Mesodermal cell (in vitro differentiated cells): ENCODE measurements around the gene EXOSC5.
"Not testable (repeated sequence)": the region's sequence is repeated elsewhere in the genome, so short reads cannot be mapped to it uniquely, and the experiment has no call there.

Experiments used
- H3K27ac ChIP-seq: 2 replicates; pipeline ENCODE4 v1.7.0; 2013; ENCODE audit warnings: mild to moderate bottlenecking, low read depth, low read length, moderate library complexity; ENCODE audit not compliant: severe bottlenecking
- H3K36me3 ChIP-seq: 2 replicates; pipeline ENCODE4 v1.7.1; 2013; ENCODE audit warnings: mild to moderate bottlenecking, low read length, moderate library complexity; ENCODE audit not compliant: control insufficient read depth, insufficient read depth
- H3K4me1 ChIP-seq: one replicate; pipeline ENCODE4 v1.7.1; 2013; ENCODE audit warnings: mild to moderate bottlenecking, low read length; ENCODE audit not compliant: insufficient read depth, control insufficient read depth, poor library complexity, severe bottlenecking
- H3K4me3 ChIP-seq: 2 replicates; pipeline ENCODE4 v1.7.0; 2013; ENCODE audit warnings: low read length, control low read depth, mild to moderate bottlenecking; ENCODE audit not compliant: insufficient read depth, poor library complexity, severe bottlenecking; ENCODE audit errors: extremely low read depth
- H3K9me3 ChIP-seq: 2 replicates; pipeline ENCODE4 v1.7.1; 2013; ENCODE audit warnings: mild to moderate bottlenecking, low read length, moderate library complexity; ENCODE audit not compliant: control insufficient read depth
- WGBS, 2 experiments: methylation state at CpG; one replicate each; pipeline ENCODE4 v1.1.5; 2013; ENCODE audit warnings: missing lambda C conversion rate in 2 of 2; ENCODE audit not compliant: insufficient coverage in 2 of 2; 5-methylcytosine and 5-hydroxymethylcytosine counted together

Gene EXOSC5

DNA sequence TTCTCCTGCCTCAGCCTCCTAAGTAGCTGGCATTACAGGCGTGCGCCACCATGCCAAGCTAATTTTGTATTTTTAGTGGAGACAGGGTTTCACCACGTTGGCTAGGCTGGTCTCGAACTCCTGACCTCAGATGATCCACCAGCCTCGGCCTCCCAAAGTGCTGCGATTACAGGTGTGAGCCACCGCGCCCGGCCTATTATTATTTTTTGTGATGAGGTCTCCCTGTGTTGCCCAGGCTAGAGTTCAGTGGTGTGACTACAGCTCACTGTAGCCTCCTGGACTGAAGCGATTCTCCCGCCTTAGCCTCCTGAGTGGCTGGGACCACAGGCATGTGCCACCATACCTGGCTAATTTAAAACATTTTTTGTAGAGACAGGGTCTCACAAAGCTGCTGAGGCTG is 38.2 kb upstream of the EXOSC5 start:
- 95 to 96% methylated on average over 10 to 11 of the region's 11 CpGs for WGBS, 2 experiments
- not testable (repeated sequence) for H3K4me3 ChIP-seq, H3K27ac ChIP-seq, H3K9me3 ChIP-seq
- Histone ChIP-seq H3K4me1 (peaks cover 12% of the 10 kb centered on the region), H3K36me3 (peaks cover 44% of the 10 kb centered on the region)

GRCh38 chr19:41434450-41434849 is 37.3 kb upstream of the EXOSC5 start:
- Histone ChIP-seq H3K4me3 (no peak overlapping the region), H3K4me1 (peaks cover 12% of the 10 kb centered on the region), H3K9me3 (no peaks in the 10 kb centered on the region), H3K27ac (no peak overlapping the region), H3K36me3 (peaks cover 45% of the 10 kb centered on the region)
- 92 to 98% methylated on average over 4 to 5 of the region's 5 CpGs for WGBS, 2 experiments

GRCh38 chr19:41433171-41433570 is 36.0 kb upstream of the EXOSC5 start:
- Histone ChIP-seq H3K9me3 (no peaks in the 10 kb centered on the region), H3K4me3 (no peak overlapping the region), H3K36me3 (peaks cover 55% of the 10 kb centered on the region), H3K4me1 (peaks cover 14% of the 10 kb centered on the region), H3K27ac (peak overlapping the region; percentile 41)
- 92 to 97% methylated on average over 17 to 18 of the region's 18 CpGs for WGBS, 2 experiments

DNA sequence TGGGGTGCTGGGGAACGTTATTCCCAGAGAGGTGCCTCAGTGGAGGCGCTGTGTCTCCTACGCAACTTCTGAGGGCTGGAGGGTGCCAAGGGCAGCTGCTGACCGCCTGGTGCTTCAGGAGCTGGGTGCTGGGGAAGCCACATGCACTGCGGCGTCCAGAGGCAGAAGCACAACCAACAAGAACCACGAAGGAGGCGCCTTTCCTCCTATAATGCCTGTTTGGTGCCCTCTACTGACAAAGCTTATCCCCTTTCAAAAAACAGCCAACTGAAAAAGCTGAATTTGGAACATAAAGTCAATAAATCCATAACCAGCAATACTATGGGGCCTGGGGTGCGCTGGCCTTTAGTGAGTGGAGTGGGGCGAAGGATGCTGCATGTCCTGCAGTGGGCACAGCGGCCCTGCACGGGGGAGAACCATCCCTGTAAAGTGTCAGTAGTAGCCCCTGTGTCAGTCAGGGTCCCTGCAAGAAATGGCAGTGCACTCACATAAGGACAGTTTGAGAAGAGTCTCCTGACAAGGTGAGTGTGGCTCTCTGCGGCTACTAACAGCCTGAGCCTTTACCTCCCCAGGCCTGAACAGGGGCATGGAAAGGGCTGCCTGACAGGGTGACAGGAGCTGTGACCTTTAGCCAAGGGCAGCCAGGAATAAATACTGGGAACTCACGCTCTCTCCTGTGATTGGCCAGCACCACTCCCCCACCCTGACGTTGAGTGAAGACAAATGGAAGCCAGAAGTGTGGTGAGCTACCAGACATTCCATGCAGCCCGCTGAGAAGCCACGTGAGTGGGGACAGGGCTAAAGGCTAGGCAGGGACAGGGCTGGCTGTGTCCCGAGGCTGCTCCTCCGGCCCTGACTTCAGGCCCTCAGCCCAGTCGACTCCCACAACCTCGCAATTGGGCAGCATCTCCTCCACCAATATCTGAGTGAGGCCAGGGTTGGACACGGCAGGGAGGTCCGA is 34.5 kb upstream of the EXOSC5 start:
- peaks cover 25% of the 10 kb centered on the region for H3K4me1 ChIP-seq
- H3K36me3 ChIP-seq = peaks cover 45% of the 10 kb centered on the region
- H3K4me3 ChIP-seq = no peak overlapping the region
- no peaks in the 10 kb centered on the region for H3K9me3 ChIP-seq
- 84 to 90% methylated on average over 18 to 21 of the region's 23 CpGs for WGBS, 2 experiments
- peak overlapping the region; percentile 36 for H3K27ac ChIP-seq

GRCh38 chr19:41430922-41431321 is 33.8 kb upstream of the EXOSC5 start:
- no peak overlapping the region for H3K4me3 ChIP-seq
- WGBS, 2 experiments = 86 to 100% methylated on average over 3 to 6 of the region's 6 CpGs
- no peaks in the 10 kb centered on the region for H3K9me3 ChIP-seq
- H3K4me1 ChIP-seq = peaks cover 29% of the 10 kb centered on the region
- no peak overlapping the region for H3K27ac ChIP-seq
- H3K36me3 ChIP-seq = peaks cover 37% of the 10 kb centered on the region

GRCh38 chr19:41428481-41428859 is 31.3 kb upstream of the EXOSC5 start:
- Histone ChIP-seq H3K36me3 (peaks cover 49% of the 10 kb centered on the region), H3K4me3 (no peak overlapping the region), H3K9me3 (no peaks in the 10 kb centered on the region), H3K27ac (no peak overlapping the region), H3K4me1 (peaks cover 29% of the 10 kb centered on the region)
- WGBS, 2 experiments = 80% methylated on average over 1 of the region's 1 CpG; no CpG with 5 or more reads in 1 of the 2 experiments

DNA sequence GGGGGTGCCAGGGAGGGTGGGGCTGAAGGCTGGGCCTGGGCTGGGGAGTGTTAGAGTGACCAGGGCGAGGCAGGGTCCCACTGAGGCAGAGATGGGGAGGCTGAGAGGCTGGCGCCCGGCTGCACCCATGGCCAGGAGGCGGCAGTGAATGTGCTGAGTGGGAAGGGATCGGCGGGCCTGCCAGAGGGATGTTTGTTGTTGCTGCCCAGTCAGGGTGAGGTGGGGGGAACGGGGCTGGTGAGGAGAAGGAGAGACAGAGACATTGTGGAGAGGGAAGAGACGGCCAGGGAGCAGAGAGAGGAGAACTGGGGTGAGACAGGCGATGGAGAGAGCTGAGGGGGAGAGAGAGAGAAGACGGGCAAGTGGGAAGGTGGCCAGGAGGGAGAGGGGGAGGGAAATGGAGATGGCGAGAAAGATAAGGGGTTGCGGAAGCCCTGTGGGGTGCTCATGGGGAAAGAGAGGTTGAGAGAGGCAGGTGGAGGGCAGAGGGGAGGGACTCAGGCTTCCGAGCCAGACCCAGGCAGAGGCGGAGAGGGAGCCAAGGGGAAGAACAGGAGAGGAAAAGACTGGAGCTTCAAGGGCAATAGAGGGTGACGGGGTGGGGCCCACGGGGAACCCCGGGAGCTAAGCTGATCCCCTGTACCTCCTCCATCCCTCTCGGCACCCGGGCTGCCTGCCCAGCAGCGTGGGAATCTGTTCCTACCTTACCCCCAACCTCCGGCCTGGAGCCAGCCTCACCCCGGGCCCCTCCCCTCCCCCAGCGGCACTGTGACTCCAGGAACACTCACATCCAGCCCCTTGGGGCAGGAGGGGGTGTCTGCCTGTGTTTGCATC is 30.7 kb upstream of the EXOSC5 start:
- peak overlapping the region; percentile 36 for H3K27ac ChIP-seq
- peaks cover 48% of the 10 kb centered on the region for H3K36me3 ChIP-seq
- peaks cover 26% of the 10 kb centered on the region for H3K4me1 ChIP-seq
- 25 to 30% methylated on average over 14 to 17 of the region's 23 CpGs for WGBS, 2 experiments
- H3K4me3 ChIP-seq = peak overlapping the region; percentile 37
- H3K9me3 ChIP-seq = no peaks in the 10 kb centered on the region

DNA sequence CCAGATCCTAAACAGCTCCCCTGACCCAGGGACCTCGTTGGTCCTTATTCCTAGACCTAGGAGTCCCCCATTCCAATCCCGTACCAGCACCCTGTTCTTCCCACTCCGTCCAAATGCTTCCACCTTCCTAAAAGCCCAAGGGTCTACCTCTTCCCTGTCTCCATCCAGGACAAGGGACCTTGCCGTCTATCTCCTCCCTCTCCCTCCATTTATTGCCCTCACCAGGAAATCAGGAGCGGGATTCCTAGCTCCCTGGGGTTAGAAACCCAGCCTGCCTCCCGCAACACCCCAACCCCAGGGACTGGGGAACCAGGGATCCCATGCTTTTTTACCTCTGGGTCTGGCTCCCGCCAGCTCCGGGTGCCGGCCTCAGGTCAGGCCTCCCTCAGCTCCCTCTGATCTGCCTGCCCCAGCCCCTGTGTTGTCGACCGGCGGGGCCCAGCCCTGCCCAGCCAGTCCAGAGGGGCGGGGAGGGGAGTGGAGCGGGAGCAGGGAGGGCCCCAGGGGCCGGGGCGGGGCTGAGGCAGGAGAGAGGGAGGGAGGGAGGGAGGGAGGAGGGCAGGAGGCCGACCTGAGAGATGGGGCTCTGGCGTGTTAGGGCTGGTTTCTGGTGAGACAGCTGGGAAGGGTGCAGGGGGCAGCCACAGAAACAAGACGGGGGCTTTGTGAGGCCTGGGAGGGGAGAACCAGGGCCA is 29.9 kb upstream of the EXOSC5 start, which contains the start of gene B3GNT8:
Gene B3GNT8 (minus strand): TSS at position 423 of the 695 bp plus-strand sequence. CDS start 596 bp downstream, outside the sequence.
- H3K4me3 ChIP-seq = peak within 1 kb of the TSS; percentile 37
- no peaks in the 10 kb centered on the region for H3K9me3 ChIP-seq
- WGBS, 2 experiments = 12 to 13% methylated on average over 6 to 11 of the region's 19 CpGs
- H3K27ac ChIP-seq = peak within 1 kb of the TSS; percentile 57
- peaks cover 25% of the 10 kb centered on the region for H3K4me1 ChIP-seq
- peaks cover 43% of the 10 kb centered on the region for H3K36me3 ChIP-seq

GRCh38 chr19:41426116-41426841 is 29.1 kb upstream of the EXOSC5 start:
- 91 to 92% methylated on average over 31 to 33 of the region's 36 CpGs for WGBS, 2 experiments
- peaks cover 41% of the 10 kb centered on the region for H3K36me3 ChIP-seq
- peaks cover 25% of the 10 kb centered on the region for H3K4me1 ChIP-seq
- no peaks in the 10 kb centered on the region for H3K9me3 ChIP-seq
- peak overlapping the region; percentile 37 for H3K4me3 ChIP-seq
- peak overlapping the region; percentile 57 for H3K27ac ChIP-seq
